CMK (cell line): ENCODE results near the gene MIS12.

Source experiments
- DNase-seq: peaks from one replicate; pipeline ENCODE4 v3.0.0-alpha.2; 2010; ENCODE audit warnings: low read depth

Gene MIS12

GRCh38 chr17:5535436-5535835 is 49.1 kb downstream of the MIS12 start:
- no peak for DNase-seq

- DNase-seq: no peak
These were observed 50.7 kb downstream of the MIS12 start for GRCh38 chr17:5536866-5537650.

GRCh38 chr17:5539286-5539685 is 52.9 kb downstream of the MIS12 start:
- no peak for DNase-seq

GRCh38 chr17:5540321-5540720 is 54.0 kb downstream of the MIS12 start:
- no peak for DNase-seq
